ACC112 (cell line): ENCODE data around the gene TNRC6B.

Experiments
- H2AFZ ChIP-seq: fragments of 200-600 bp; sonication (generic); one replicate; pipeline ENCODE4 v1.6.0; 2017; ENCODE audit warnings: antibody characterized with exemption, low read length; ENCODE audit not compliant: unreplicated experiment
- H3K27ac ChIP-seq: fragments of 200-600 bp; sonication (generic); 2 replicates; pipeline ENCODE4 v1.5.1; 2014; ENCODE audit warnings: low read depth, mild to moderate bottlenecking, antibody characterized with exemption, low read length, moderate library complexity
- H3K27me3 ChIP-seq: fragments of 200-600 bp; sonication (generic); 2 replicates; pipeline ENCODE4 v1.6.1; 2014; ENCODE audit warnings: mild to moderate bottlenecking, antibody characterized with exemption, low read length, moderate library complexity, mixed read lengths; ENCODE audit not compliant: insufficient read depth
- H3K36me3 ChIP-seq: fragments of 200-600 bp; sonication (generic); 2 replicates; pipeline ENCODE4 v1.6.1; 2016; ENCODE audit warnings: mild to moderate bottlenecking, antibody characterized with exemption, low read length, moderate library complexity, mixed read lengths; ENCODE audit not compliant: insufficient read depth
- H3K4me1 ChIP-seq: fragments of 200-600 bp; sonication (generic); one replicate; pipeline ENCODE4 v1.6.1; 2016; ENCODE audit warnings: low read length, mixed read lengths; ENCODE audit not compliant: insufficient read depth, unreplicated experiment, control insufficient read depth
- H3K4me3 ChIP-seq: fragments of 200-600 bp; sonication (generic); 2 replicates; pipeline ENCODE4 v1.5.1; 2014; ENCODE audit warnings: mild to moderate bottlenecking, low read depth, low read length
- H3K79me2 ChIP-seq: fragments of 200-600 bp; sonication (generic); one replicate; pipeline ENCODE4 v1.6.0; 2016; ENCODE audit warnings: low read length; ENCODE audit not compliant: control insufficient read depth, unreplicated experiment, insufficient read depth

Gene TNRC6B

GRCh38 chr22:40231618-40232313 lies 54.0 kb downstream of the TNRC6B start:
- Histone ChIP-seq H3K27ac (no peak overlapping the region), H3K4me1 (peaks cover 4% of the 10 kb centered on the region), H2AFZ (no peak overlapping the region), H3K79me2 (peaks cover 13% of the 10 kb centered on the region), H3K36me3 (no peaks in the 10 kb centered on the region), H3K27me3 (no peaks in the 10 kb centered on the region), H3K4me3 (no peak overlapping the region)

GRCh38 chr22:40232624-40233023 lies 54.9 kb downstream of the TNRC6B start:
- Histone ChIP-seq H3K36me3 (no peaks in the 10 kb centered on the region), H3K27me3 (no peaks in the 10 kb centered on the region), H2AFZ (no peak overlapping the region), H3K27ac (no peak overlapping the region), H3K4me1 (peaks cover 4% of the 10 kb centered on the region), H3K4me3 (no peak overlapping the region), H3K79me2 (peaks cover 15% of the 10 kb centered on the region)

GRCh38 chr22:40233886-40234285 lies 56.2 kb downstream of the TNRC6B start:
- Histone ChIP-seq H3K79me2 (peaks cover 23% of the 10 kb centered on the region), H3K4me1 (peaks cover 15% of the 10 kb centered on the region), H3K27me3 (no peaks in the 10 kb centered on the region), H3K4me3 (no peak overlapping the region), H3K27ac (no peak overlapping the region), H3K36me3 (no peaks in the 10 kb centered on the region), H2AFZ (no peak overlapping the region)

GRCh38 chr22:40234658-40235057 lies 56.9 kb downstream of the TNRC6B start:
- Histone ChIP-seq H3K4me3 (no peak overlapping the region), H3K79me2 (peaks cover 23% of the 10 kb centered on the region), H3K27me3 (no peaks in the 10 kb centered on the region), H3K4me1 (peaks cover 20% of the 10 kb centered on the region), H3K36me3 (no peaks in the 10 kb centered on the region), H2AFZ (no peak overlapping the region), H3K27ac (no peak overlapping the region)

GRCh38 chr22:40235308-40235707 lies 57.6 kb downstream of the TNRC6B start:
- Histone ChIP-seq H3K79me2 (peaks cover 23% of the 10 kb centered on the region), H3K27me3 (no peaks in the 10 kb centered on the region), H3K27ac (no peak overlapping the region), H3K36me3 (no peaks in the 10 kb centered on the region), H2AFZ (no peak overlapping the region), H3K4me1 (peaks cover 25% of the 10 kb centered on the region), H3K4me3 (no peak overlapping the region)

- Histone ChIP-seq H2AFZ (no peak overlapping the region), H3K36me3 (no peaks in the 10 kb centered on the region), H3K27me3 (no peaks in the 10 kb centered on the region), H3K4me1 (peaks cover 31% of the 10 kb centered on the region), H3K27ac (no peak overlapping the region), H3K79me2 (peaks cover 30% of the 10 kb centered on the region), H3K4me3 (no peak overlapping the region)
These were observed 58.5 kb downstream of the TNRC6B start for GRCh38 chr22:40236131-40236665.

GRCh38 chr22:40237241-40237640 lies 59.5 kb downstream of the TNRC6B start:
- H3K79me2 ChIP-seq: peaks cover 36% of the 10 kb centered on the region
- no peak overlapping the region for H2AFZ ChIP-seq
- no peaks in the 10 kb centered on the region for H3K27me3 ChIP-seq
- H3K4me3 ChIP-seq: no peak overlapping the region
- no peaks in the 10 kb centered on the region for H3K36me3 ChIP-seq
- H3K27ac ChIP-seq: no peak overlapping the region
- H3K4me1 ChIP-seq: peaks cover 31% of the 10 kb centered on the region

- peaks cover 36% of the 10 kb centered on the region for H3K79me2 ChIP-seq
- no peak overlapping the region for H3K4me3 ChIP-seq
- peak overlapping the region; percentile 91 for H3K27ac ChIP-seq
These were observed 60.2 kb downstream of the TNRC6B start for GRCh38 chr22:40237788-40238424.

GRCh38 chr22:40238425-40239344 lies 61.0 kb downstream of the TNRC6B start:
- Histone ChIP-seq H3K27ac (peak overlapping the region; percentile 91), H3K27me3 (no peaks in the 10 kb centered on the region), H3K79me2 (peaks cover 38% of the 10 kb centered on the region), H3K36me3 (no peaks in the 10 kb centered on the region), H3K4me3 (peak overlapping the region; percentile 22; the same call in 1 of the 2 replicates), H2AFZ (no peak overlapping the region), H3K4me1 (peaks cover 31% of the 10 kb centered on the region)

More at GRCh38 chr22:40237788-40238424, 60.2 kb downstream of the TNRC6B start:
- Histone ChIP-seq H2AFZ (no peak overlapping the region), H3K36me3 (no peaks in the 10 kb centered on the region), H3K4me1 (peaks cover 31% of the 10 kb centered on the region), H3K27me3 (no peaks in the 10 kb centered on the region)

- H3K79me2 ChIP-seq: peaks cover 37% of the 10 kb centered on the region
- H3K4me3 ChIP-seq: no peak overlapping the region
- H3K27me3 ChIP-seq: no peaks in the 10 kb centered on the region
- H3K36me3 ChIP-seq: no peaks in the 10 kb centered on the region
- peaks cover 31% of the 10 kb centered on the region for H3K4me1 ChIP-seq
- H2AFZ ChIP-seq: no peak overlapping the region
- peak overlapping the region; percentile 91; the same call in 1 of the 2 replicates for H3K27ac ChIP-seq
These were observed 61.6 kb downstream of the TNRC6B start for GRCh38 chr22:40239345-40239683.
